ENCODE measurements around the gene PIP5K1C. TPM values are rescaled to one million over a fixed set of nuclear protein-coding genes. Genes with fewer than 3 reads are reported as not detected.

Gene PIP5K1C
- polyA plus RNA-seq, 1 donor (not counting 4 experiments of a cell fraction or from before 2014, with no cell fraction given): 3.6 TPM

DNA sequence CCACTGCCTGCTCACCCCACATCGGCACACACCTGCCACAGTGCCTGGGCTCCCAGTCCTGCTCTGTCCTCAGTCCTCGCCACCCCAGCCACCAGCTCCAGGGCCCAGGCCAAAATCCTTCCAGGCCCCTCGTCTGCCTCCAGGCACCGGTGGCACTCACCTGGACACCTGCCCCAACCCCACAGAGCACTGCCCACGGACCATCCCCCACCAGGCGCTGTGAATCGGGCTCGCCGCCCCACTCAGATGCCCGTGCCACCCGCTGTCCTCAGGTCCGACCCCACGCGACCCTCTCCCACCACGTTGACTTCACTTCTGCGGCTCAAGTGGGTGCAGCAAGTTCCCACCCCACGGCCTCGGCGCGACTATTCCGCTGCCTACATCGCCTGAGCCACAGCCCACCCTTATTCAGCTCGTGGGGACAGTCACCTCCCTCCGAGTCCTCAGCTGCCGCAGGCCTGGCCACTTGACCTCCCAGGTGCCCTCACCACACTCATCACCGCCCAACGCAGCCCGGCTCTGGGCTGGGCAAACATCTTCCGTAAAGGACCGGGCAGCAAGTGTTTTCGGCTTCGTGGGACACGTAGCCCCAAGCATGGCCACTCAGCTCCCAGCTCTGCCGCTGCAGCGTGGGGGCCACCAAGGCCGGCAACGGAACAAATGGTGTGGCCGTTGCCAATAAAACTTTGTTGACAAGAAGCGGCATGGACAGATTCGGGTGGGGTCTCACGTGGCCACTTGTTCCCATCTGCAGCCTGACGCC is 5.7 kb downstream of the PIP5K1C start:
- dilution Hi-C loops (cut with MboI; ENCODE audit: extremely low pct_ligation_motif_present, low sequenced_read_pairs): no loop called here
- no peak overlapping the region for H2AFZ ChIP-seq (ENCODE audit: control insufficient read depth, low read length)
- H3K27me3 ChIP-seq (ENCODE audit: control insufficient read depth, extremely low read depth, insufficient read depth, low read length): no peaks in the 10 kb centered on the region
- H3K27ac ChIP-seq (ENCODE audit: control insufficient read depth, insufficient read depth, low read length): no peak overlapping the region
- no peak overlapping the region for H3K9ac ChIP-seq (ENCODE audit: control insufficient read depth, extremely low read depth, insufficient read depth, low read length)
- no peaks in the 10 kb centered on the region for H3K9me1 ChIP-seq (ENCODE audit: control insufficient read depth, extremely low read depth, insufficient read depth, low read length)
- H3K9me3 ChIP-seq (ENCODE audit: control insufficient read depth, low read depth, low read length): no peaks in the 10 kb centered on the region
- TF ChIP-seq CTCF (optimal IDR thresholded peaks at IDR 0.05 in 1 of 3, IDR thresholded peaks at IDR 0.05 in 1 of 3, conservative IDR thresholded peaks at IDR 0.05 in 1 of 3; ENCODE audit: extremely low read depth in 1 of 3, insufficient read depth in 2 of 3, low read length in 3 of 3) (no peak), EZH2 (IDR thresholded peaks at IDR 0.05; ENCODE audit: low read length) (no peak)
- H3K4me1 ChIP-seq (ENCODE audit: control insufficient read depth, extremely low read depth, insufficient read depth, low read length): no peaks in the 10 kb centered on the region
- FAIRE-seq (no peak), DNase-seq (ENCODE audit: low read depth, low spot score) (no peak)
- peaks cover 10% of the 10 kb centered on the region for H4K20me1 ChIP-seq (ENCODE audit: control insufficient read depth, extremely low read depth, insufficient read depth, low read length)
- no peak overlapping the region for H3K4me2 ChIP-seq (ENCODE audit: control insufficient read depth, extremely low read depth, insufficient read depth, low read depth, low read length)
- H3K79me2 ChIP-seq (ENCODE audit: control insufficient read depth, insufficient read depth, low read length): peaks cover 63% of the 10 kb centered on the region
- peaks cover 0 to 4% of the 10 kb centered on the region in 2 experiments for H3K36me3 ChIP-seq (ENCODE audit: control insufficient read depth in 2 of 2, extremely low read depth in 1 of 2, insufficient read depth in 2 of 2, low read length in 2 of 2)
- H3K4me3 ChIP-seq (ENCODE audit: control insufficient read depth in 2 of 3, extremely low read depth in 1 of 3, insufficient read depth in 2 of 3, low read depth in 1 of 3, low read length in 3 of 3): no peak overlapping the region

- Histone ChIP-seq H3K27me3 (ENCODE audit: control insufficient read depth, extremely low read depth, insufficient read depth, low read length) (no peaks in the 10 kb centered on the region), H3K9me3 (ENCODE audit: control insufficient read depth, low read depth, low read length) (no peaks in the 10 kb centered on the region), H4K20me1 (ENCODE audit: control insufficient read depth, extremely low read depth, insufficient read depth, low read length) (peaks cover 10% of the 10 kb centered on the region), H2AFZ (ENCODE audit: control insufficient read depth, low read length) (no peak overlapping the region), H3K27ac (ENCODE audit: control insufficient read depth, insufficient read depth, low read length) (no peak overlapping the region), H3K36me3 (ENCODE audit: control insufficient read depth in 2 of 2, extremely low read depth in 1 of 2, insufficient read depth in 2 of 2, low read length in 2 of 2) (peaks cover 0 to 4% of the 10 kb centered on the region in 2 experiments), H3K4me3 (ENCODE audit: control insufficient read depth in 2 of 3, extremely low read depth in 1 of 3, insufficient read depth in 2 of 3, low read depth in 1 of 3, low read length in 3 of 3) (no peak overlapping the region), H3K4me1 (ENCODE audit: control insufficient read depth, extremely low read depth, insufficient read depth, low read length) (no peaks in the 10 kb centered on the region), H3K9ac (ENCODE audit: control insufficient read depth, extremely low read depth, insufficient read depth, low read length) (no peak overlapping the region), H3K79me2 (ENCODE audit: control insufficient read depth, insufficient read depth, low read length) (peaks cover 56% of the 10 kb centered on the region), H3K9me1 (ENCODE audit: control insufficient read depth, extremely low read depth, insufficient read depth, low read length) (no peaks in the 10 kb centered on the region), H3K4me2 (ENCODE audit: control insufficient read depth, extremely low read depth, insufficient read depth, low read depth, low read length) (no peak overlapping the region)
- dilution Hi-C loops (cut with MboI; ENCODE audit: extremely low pct_ligation_motif_present, low sequenced_read_pairs): no loop called here
- FAIRE-seq (no peak), DNase-seq (ENCODE audit: low read depth, low spot score) (no peak)
- TF ChIP-seq CTCF (optimal IDR thresholded peaks at IDR 0.05 in 1 of 3, IDR thresholded peaks at IDR 0.05 in 1 of 3, conservative IDR thresholded peaks at IDR 0.05 in 1 of 3; ENCODE audit: extremely low read depth in 1 of 3, insufficient read depth in 2 of 3, low read length in 3 of 3): no peak
- no peak for TF ChIP-seq EZH2 (IDR thresholded peaks at IDR 0.05; ENCODE audit: low read length)
These were observed 7.0 kb downstream of the PIP5K1C start for GRCh38 chr19:3693025-3693925.

Measured in keratinocyte (primary cell).